Esophagus squamous epithelium (tissue), 4 donors: ENCODE measurements around the gene PHACTR3.

ENCODE experiments used
- CTCF ChIP-seq, 6 experiments: fragments of 450-650 bp in 4 of 6; fragments of 200-600 bp in 2 of 6; sonication (generic) in 2 of 6; IDR thresholded peaks; one replicate each; pipeline ENCODE4 v1.5.1; 2016 to 2019; ENCODE audit warnings: antibody characterized with exemption in 6 of 6, mild to moderate bottlenecking in 4 of 6, moderate library complexity in 4 of 6
- POLR2A ChIP-seq, 4 donors: fragments of 450-650 bp; IDR thresholded peaks; one replicate each; pipeline ENCODE4 v1.6.1; 2017; ENCODE audit warnings: antibody characterized with exemption in 4 of 4, mild to moderate bottlenecking in 4 of 4, moderate library complexity in 3 of 4

DNA sequence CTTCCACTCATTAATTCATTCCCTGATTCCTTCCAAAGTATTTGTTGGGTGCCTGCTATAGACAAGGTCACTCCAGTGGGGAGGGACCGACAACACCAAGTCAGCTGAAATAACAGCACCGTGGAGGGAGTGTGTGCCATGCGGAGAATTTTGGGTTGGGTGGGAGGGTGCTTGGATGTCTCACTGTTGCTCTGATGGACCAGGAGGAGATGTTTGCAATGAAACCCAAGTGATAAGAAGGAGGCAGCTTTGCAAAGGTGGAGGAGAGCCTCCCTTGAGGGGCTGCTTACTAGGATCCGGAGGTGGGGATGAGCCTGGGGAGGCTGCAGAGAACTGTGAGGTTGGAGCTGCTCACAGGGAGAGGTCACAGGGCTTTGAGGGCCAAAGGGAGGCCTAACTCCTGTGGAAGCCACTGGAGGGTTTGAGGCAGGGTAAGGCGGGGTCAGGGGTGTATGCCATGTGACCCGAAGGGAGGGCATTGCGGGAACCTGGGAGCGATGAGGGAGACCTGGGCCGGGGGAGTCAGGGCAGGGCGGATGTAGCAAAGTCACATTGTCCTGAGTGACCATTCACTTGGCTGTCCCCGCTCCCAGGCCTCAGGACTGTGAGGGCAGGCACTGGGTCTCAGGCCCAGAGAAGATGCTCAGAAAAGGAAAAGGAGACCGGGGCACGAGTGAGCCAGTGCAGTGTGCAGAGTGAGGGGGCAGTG, 124.5 kb downstream of the PHACTR3 start:
- TF ChIP-seq CTCF (IDR thresholded peaks at IDR 0.05) (no peak), POLR2A (IDR thresholded peaks at IDR 0.05) (no peak)
